Endothelial cell of umbilical vein (primary cell): Measurements from ENCODE around the gene SLC25A28.

Source experiments
- GATA2 ChIP-seq: IDR thresholded peaks from 2 replicates; pipeline ENCODE4 v1.7.0; 2011; ENCODE audit warnings: low read depth, mild to moderate bottlenecking, moderate library complexity, mixed read lengths, low read length; ENCODE audit not compliant: insufficient read length, insufficient read depth
- MYC ChIP-seq: IDR thresholded peaks from one replicate; pipeline ENCODE4 v1.6.1; 2011; ENCODE audit warnings: mild to moderate bottlenecking, low read depth, low read length
- POLR2AphosphoS5 ChIP-seq: IDR thresholded peaks from 2 replicates; pipeline ENCODE4 v1.6.1; 2012; ENCODE audit warnings: low read depth, mild to moderate bottlenecking, control low read depth, low read length, moderate library complexity; ENCODE audit not compliant: insufficient read depth
- TF ChIP-seq, protein P1 (sequence below), 2 donors: IDR thresholded peaks; 1 replicate in 1 of 2; 2 replicates in 1 of 2; pipeline ENCODE4 v1.5.1; 2011; ENCODE audit warnings: low read length in 2 of 2, mild to moderate bottlenecking in 2 of 2, moderate library complexity in 2 of 2, control low read depth in 1 of 2, inconsistent platforms in 1 of 2, low read depth in 1 of 2; ENCODE audit not compliant: insufficient read depth in 1 of 2; ENCODE audit errors: extremely low read depth in 1 of 2

DNA sequence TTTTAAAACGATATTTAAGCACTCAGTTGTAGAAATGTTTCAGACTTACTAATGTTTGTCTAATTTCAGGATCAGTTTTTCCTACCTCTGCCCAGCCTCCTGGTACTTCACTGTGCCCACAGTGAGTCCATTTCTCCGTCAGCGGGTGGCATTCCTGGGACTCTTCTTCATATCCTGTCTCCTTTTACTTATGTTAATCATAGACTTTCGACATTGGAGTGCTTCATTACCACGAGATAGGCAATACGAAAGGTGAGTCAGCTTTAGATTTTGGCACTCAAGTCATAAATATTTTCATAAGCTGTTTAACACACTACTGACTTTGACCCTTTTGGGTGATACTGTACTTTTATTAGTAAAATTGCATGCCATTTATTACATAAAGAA is 41.1 kb upstream of the SLC25A28 start:
- TF ChIP-seq, protein P1, sequence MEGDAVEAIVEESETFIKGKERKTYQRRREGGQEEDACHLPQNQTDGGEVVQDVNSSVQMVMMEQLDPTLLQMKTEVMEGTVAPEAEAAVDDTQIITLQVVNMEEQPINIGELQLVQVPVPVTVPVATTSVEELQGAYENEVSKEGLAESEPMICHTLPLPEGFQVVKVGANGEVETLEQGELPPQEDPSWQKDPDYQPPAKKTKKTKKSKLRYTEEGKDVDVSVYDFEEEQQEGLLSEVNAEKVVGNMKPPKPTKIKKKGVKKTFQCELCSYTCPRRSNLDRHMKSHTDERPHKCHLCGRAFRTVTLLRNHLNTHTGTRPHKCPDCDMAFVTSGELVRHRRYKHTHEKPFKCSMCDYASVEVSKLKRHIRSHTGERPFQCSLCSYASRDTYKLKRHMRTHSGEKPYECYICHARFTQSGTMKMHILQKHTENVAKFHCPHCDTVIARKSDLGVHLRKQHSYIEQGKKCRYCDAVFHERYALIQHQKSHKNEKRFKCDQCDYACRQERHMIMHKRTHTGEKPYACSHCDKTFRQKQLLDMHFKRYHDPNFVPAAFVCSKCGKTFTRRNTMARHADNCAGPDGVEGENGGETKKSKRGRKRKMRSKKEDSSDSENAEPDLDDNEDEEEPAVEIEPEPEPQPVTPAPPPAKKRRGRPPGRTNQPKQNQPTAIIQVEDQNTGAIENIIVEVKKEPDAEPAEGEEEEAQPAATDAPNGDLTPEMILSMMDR (IDR thresholded peaks at IDR 0.05; ENCODE audit: extremely low read depth in 1 of 2, insufficient read depth in 1 of 2, low read depth in 1 of 2, low read length in 2 of 2), result no peak
- no peak for TF ChIP-seq GATA2
- TF ChIP-seq POLR2AphosphoS5, result no peak
- no peak for TF ChIP-seq MYC
